SU-DHL-6 (cell line): ENCODE data around the gene UVSSA.

ENCODE experiments used
- H2AFZ ChIP-seq: fragments of 200-600 bp; sonication (generic); 2 replicates; pipeline ENCODE4 v1.6.1; 2014; ENCODE audit warnings: low read depth, mild to moderate bottlenecking, moderate library complexity, mixed read lengths, antibody characterized with exemption, low read length; ENCODE audit not compliant: severe bottlenecking
- H3F3A ChIP-seq: fragments of 200-600 bp; shearing (Covaris generic); 2 replicates; pipeline ENCODE4 v1.6.0; 2016; ENCODE audit warnings: antibody characterized with exemption, mild to moderate bottlenecking; ENCODE audit not compliant: insufficient read depth
- H3K27ac ChIP-seq: fragments of 200-600 bp; sonication (generic); 2 replicates; pipeline ENCODE4 v1.5.1; 2016; ENCODE audit warnings: low read depth, mild to moderate bottlenecking, low read length, moderate library complexity, mixed read lengths
- H3K27me3 ChIP-seq: fragments of 200-600 bp; sonication (generic), shearing (Covaris generic); 2 replicates; pipeline ENCODE4 v1.6.0; 2014; ENCODE audit warnings: mild to moderate bottlenecking, low read length
- H3K36me3 ChIP-seq: fragments of 200-600 bp; sonication (generic); 2 replicates; pipeline ENCODE4 v1.6.1; 2014; ENCODE audit warnings: mild to moderate bottlenecking, low read length, mixed read lengths
- H3K4me2 ChIP-seq: fragments of 300-600, 200-600 bp; shearing (Covaris generic), sonication (generic); 2 replicates; pipeline ENCODE4 v1.6.0; 2014; ENCODE audit warnings: low read length, low read depth, mild to moderate bottlenecking; ENCODE audit not compliant: poor library complexity, severe bottlenecking
- H3K4me3 ChIP-seq: fragments of 200-600 bp; sonication (generic); 2 replicates; pipeline ENCODE4 v1.5.1; 2014; ENCODE audit warnings: antibody characterized with exemption, low read length, mild to moderate bottlenecking, mixed read lengths; ENCODE audit not compliant: insufficient read depth, poor library complexity, severe bottlenecking
- H3K79me2 ChIP-seq: fragments of 200-600 bp; sonication (generic); 2 replicates; pipeline ENCODE4 v1.6.1; 2014; ENCODE audit warnings: mild to moderate bottlenecking, low read length, moderate library complexity; ENCODE audit not compliant: insufficient read depth
- H3K9ac ChIP-seq: fragments of 200-600 bp; sonication (generic); 2 replicates; pipeline ENCODE4 v1.7.0; 2014; ENCODE audit warnings: mild to moderate bottlenecking, low read length
- H3K9me2 ChIP-seq: fragments of 200-600 bp; sonication (generic); replicated peaks from 2 replicates; pipeline ENCODE4 v1.6.1; 2014; ENCODE audit warnings: low read length; ENCODE audit not compliant: insufficient read depth
- H3K9me3 ChIP-seq: fragments of 200-600 bp; sonication (generic); 2 replicates; pipeline ENCODE4 v1.6.1; 2014; ENCODE audit warnings: low read length, mixed read lengths; ENCODE audit not compliant: insufficient read depth
- H4K20me1 ChIP-seq: fragments of 200-600 bp; sonication (generic); 2 replicates; pipeline ENCODE4 v1.6.1; 2014; ENCODE audit warnings: low read depth, mild to moderate bottlenecking, antibody characterized with exemption, low read length, moderate library complexity, mixed read lengths
- CTCF ChIP-seq: fragments of 200-600 bp; sonication (generic); IDR thresholded peaks from one replicate; pipeline ENCODE4 v1.5.1; 2017; ENCODE audit warnings: antibody characterized with exemption, mild to moderate bottlenecking, low read length, moderate library complexity; ENCODE audit not compliant: insufficient read depth, poor library complexity, severe bottlenecking
- EZH2phosphoT487 ChIP-seq: fragments of 200-600 bp; sonication (generic), shearing (Covaris generic); conservative IDR thresholded peaks from 2 replicates; pipeline ENCODE4 v1.6.1; 2018; ENCODE audit warnings: mild to moderate bottlenecking, antibody characterized with exemption, low read length, moderate library complexity, mixed read lengths

Gene UVSSA

GRCh38 chr4:1382776-1383727 lies 36.0 kb downstream of the UVSSA start:
- H3K27ac ChIP-seq = no peak overlapping the region
- H3K9me3 ChIP-seq = no peaks in the 10 kb centered on the region
- H4K20me1 ChIP-seq = no peaks in the 10 kb centered on the region
- no peak overlapping the region for H3K4me3 ChIP-seq
- H3K4me2 ChIP-seq = no peak overlapping the region
- no peaks in the 10 kb centered on the region for H3F3A ChIP-seq
- no peaks in the 10 kb centered on the region; the same call in 1 of the 2 replicates for H3K36me3 ChIP-seq
- H3K9ac ChIP-seq = no peak overlapping the region
- TF ChIP-seq EZH2phosphoT487 (no peak), CTCF (no peak)
- H3K9me2 ChIP-seq = no peaks in the 10 kb centered on the region
- no peak overlapping the region for H2AFZ ChIP-seq
- H3K27me3 ChIP-seq = no peaks in the 10 kb centered on the region
- no peaks in the 10 kb centered on the region for H3K79me2 ChIP-seq

GRCh38 chr4:1383728-1384591 lies 37.0 kb downstream of the UVSSA start:
- H3K4me2 ChIP-seq = no peak overlapping the region
- no peak overlapping the region for H3K4me3 ChIP-seq
- no peaks in the 10 kb centered on the region for H3K79me2 ChIP-seq
- no peaks in the 10 kb centered on the region for H3F3A ChIP-seq
- H3K9me3 ChIP-seq = peaks cover 8% of the 10 kb centered on the region; the same call in 1 of the 2 replicates
- no peak overlapping the region for H3K9ac ChIP-seq
- H3K9me2 ChIP-seq = no peaks in the 10 kb centered on the region
- no peak overlapping the region for H3K27ac ChIP-seq
- no peaks in the 10 kb centered on the region for H3K27me3 ChIP-seq
- no peak overlapping the region for H2AFZ ChIP-seq
- H4K20me1 ChIP-seq = no peaks in the 10 kb centered on the region
- TF ChIP-seq EZH2phosphoT487 (no peak), CTCF (no peak)
- H3K36me3 ChIP-seq = no peaks in the 10 kb centered on the region; the same call in 1 of the 2 replicates

GRCh38 chr4:1384675-1385372 lies 37.8 kb downstream of the UVSSA start:
- peaks cover 15% of the 10 kb centered on the region; the same call in 1 of the 2 replicates for H3K9me3 ChIP-seq

More at GRCh38 chr4:1384675-1385372, 37.8 kb downstream of the UVSSA start:
- no peaks in the 10 kb centered on the region for H3K27me3 ChIP-seq
- H3K36me3 ChIP-seq = no peaks in the 10 kb centered on the region; the same call in 1 of the 2 replicates
- no peak overlapping the region for H3K4me2 ChIP-seq
- no peak overlapping the region for H3K4me3 ChIP-seq
- no peak overlapping the region for H3K27ac ChIP-seq
- H4K20me1 ChIP-seq = no peaks in the 10 kb centered on the region
- no peaks in the 10 kb centered on the region for H3F3A ChIP-seq
- H3K9ac ChIP-seq = no peak overlapping the region
- no peak overlapping the region for H2AFZ ChIP-seq
- no peak for TF ChIP-seq EZH2phosphoT487
- TF ChIP-seq CTCF = no peak
- H3K9me2 ChIP-seq = no peaks in the 10 kb centered on the region
- H3K79me2 ChIP-seq = no peaks in the 10 kb centered on the region
